ENCODE results near the gene CDH5. TPM values are rescaled to one million over a fixed set of nuclear protein-coding genes. Genes with fewer than 3 reads are reported as not detected.
"Not testable (repeated sequence)": the region's sequence is repeated elsewhere in the genome, so short reads cannot be mapped to it uniquely, and the experiment has no call there.

CDH5 gene
- total and polyA plus RNA-seq, 8 donors, result 3.4 to 10.2 (median 5.4) TPM

DNA sequence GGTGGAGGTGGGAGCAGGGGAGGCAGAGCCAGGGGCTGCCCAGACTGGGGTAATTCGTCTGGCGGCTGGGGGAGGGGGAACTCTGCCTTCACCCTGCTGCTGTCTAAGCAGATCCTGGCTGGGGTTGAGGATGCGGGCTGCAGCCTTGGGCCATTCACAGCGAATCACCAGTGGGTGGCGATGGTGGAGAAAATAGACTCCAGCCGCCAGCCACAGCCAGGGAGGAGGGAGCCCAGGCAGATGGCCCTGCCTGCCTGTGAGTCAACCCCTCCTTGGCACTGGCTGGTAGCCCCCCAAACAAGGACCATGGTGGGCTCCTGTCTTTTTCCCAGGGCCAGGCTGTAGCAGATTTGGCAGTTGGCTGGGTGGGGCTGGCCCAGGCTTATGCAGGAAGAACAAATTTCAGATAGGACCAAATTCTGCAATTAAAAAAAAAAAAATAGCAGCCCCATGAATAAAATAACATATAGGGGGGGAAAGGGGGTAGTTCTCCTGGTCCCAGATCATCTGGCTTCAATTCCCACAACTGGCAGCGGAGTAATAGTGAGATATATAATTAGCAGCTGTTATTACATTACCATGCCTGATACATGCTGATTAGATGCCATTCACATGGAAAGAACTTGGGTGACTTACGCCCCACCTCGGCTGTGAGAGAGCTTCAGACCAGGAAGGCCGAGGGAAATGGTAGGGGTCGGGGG is 41.5 kb upstream of the CDH5 start:
- H3K4me3 ChIP-seq, result no peak overlapping the region
- no peaks in the 10 kb centered on the region for H3K36me3 ChIP-seq
- TF ChIP-seq, protein P1, sequence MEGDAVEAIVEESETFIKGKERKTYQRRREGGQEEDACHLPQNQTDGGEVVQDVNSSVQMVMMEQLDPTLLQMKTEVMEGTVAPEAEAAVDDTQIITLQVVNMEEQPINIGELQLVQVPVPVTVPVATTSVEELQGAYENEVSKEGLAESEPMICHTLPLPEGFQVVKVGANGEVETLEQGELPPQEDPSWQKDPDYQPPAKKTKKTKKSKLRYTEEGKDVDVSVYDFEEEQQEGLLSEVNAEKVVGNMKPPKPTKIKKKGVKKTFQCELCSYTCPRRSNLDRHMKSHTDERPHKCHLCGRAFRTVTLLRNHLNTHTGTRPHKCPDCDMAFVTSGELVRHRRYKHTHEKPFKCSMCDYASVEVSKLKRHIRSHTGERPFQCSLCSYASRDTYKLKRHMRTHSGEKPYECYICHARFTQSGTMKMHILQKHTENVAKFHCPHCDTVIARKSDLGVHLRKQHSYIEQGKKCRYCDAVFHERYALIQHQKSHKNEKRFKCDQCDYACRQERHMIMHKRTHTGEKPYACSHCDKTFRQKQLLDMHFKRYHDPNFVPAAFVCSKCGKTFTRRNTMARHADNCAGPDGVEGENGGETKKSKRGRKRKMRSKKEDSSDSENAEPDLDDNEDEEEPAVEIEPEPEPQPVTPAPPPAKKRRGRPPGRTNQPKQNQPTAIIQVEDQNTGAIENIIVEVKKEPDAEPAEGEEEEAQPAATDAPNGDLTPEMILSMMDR (IDR thresholded peaks at IDR 0.05), result no peak
- FAIRE-seq (no peak), DNase-seq (no peak), ATAC-seq (no peak)
- no peaks in the 10 kb centered on the region for H3K9me3 ChIP-seq
- WGBS, 2 donors, result 84 to 85% methylated on average over 11 of the region's 11 CpGs
- H3K27me3 ChIP-seq, result no peaks in the 10 kb centered on the region
- intact Hi-C loops (cut with DNase I), result no loop called here
- peaks cover 0 to 8% (median 4%) of the 10 kb centered on the region in 3 donors for H3K4me1 ChIP-seq
- H3K27ac ChIP-seq, result no peak overlapping the region

DNA sequence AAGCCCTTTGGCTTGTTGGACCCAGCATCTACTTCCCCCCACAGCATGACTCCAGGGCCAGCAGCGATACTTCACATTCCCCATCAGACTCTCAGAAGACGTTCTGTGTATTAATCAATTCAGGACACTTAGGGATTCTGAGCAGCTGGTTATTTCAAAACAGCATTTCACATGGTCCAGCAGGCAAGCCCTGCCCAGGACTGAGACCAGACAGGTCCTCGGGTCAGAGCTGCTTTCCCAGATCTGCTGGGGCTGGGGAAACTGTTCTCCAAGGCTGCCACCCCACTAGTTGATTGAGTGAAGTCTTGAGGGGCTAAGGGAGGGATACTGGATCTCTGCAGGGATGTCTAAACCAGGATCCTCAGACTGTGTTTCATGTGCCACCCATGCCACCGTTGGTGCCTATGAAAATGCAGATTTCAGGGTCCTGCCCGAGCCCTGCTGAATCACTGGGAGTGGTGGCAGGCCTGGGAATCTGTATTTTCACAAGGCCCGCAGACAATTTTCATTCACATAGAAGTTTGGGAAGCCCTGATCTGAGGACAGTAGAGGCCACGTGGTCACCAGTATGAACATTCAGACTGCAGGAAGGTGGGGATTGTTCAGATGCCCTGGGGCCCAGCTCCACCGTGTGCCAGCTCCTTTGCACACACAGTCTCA is 40.6 kb upstream of the CDH5 start:
- Histone ChIP-seq H3K27me3 (no peaks in the 10 kb centered on the region), H3K9me3 (no peaks in the 10 kb centered on the region), H3K36me3 (no peaks in the 10 kb centered on the region), H3K4me3 (no peak overlapping the region), H3K4me1 (peaks cover 0 to 8% (median 4%) of the 10 kb centered on the region in 3 donors), H3K27ac (no peak overlapping the region)
- WGBS, 2 donors, result 70 to 77% methylated on average over 8 of the region's 8 CpGs
- intact Hi-C loops (cut with DNase I), result no loop called here
- no peak for ATAC-seq
- TF ChIP-seq, protein P1 (IDR thresholded peaks at IDR 0.05), result no peak
- no peak for FAIRE-seq
- no peak for DNase-seq

- H3K27ac ChIP-seq, result no peak overlapping the region
- WGBS, 2 donors, result 15 to 29% methylated on average over 14 to 17 of the region's 17 CpGs
- H3K4me1 ChIP-seq, result peaks cover 0 to 8% (median 4%) of the 10 kb centered on the region in 3 donors
- H3K36me3 ChIP-seq, result no peaks in the 10 kb centered on the region
- H3K9me3 ChIP-seq, result no peaks in the 10 kb centered on the region
- no peak overlapping the region for H3K4me3 ChIP-seq
- DNase-seq (peak; percentile 44 to 87 (median 70)), FAIRE-seq (no peak), ATAC-seq (peak; percentile 82 to 89 (median 84))
- TF ChIP-seq, protein P1 (IDR thresholded peaks at IDR 0.05), result no peak
- intact Hi-C loops (cut with DNase I), result no loop called here
- no peaks in the 10 kb centered on the region for H3K27me3 ChIP-seq
Measured at GRCh38 chr16:66326991-66327513, 39.4 kb upstream of the CDH5 start.

DNA sequence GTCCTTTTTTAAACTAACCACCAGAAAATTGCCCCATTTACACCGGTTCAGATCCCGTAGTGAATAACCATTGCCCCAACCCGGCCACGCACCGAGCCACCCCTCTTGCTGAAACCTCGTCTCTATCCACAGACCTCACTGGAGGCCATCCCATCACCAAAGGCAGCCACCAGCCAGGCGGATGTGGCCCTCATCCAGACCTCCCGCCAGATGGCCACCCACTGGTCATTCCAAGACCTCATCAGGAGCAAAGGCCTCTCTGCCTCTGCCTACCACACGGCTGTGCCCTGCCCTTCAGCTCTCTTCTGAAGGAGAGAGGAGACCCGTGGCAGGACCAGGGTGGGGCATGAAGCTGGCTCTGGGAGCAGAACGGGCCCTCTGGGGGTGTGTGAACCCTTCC is 38.2 kb upstream of the CDH5 start:
- peaks cover 0 to 8% (median 4%) of the 10 kb centered on the region in 3 donors for H3K4me1 ChIP-seq
- WGBS, 2 donors, result 93 to 98% methylated on average over 11 of the region's 11 CpGs

GRCh38 chr16:66331464-66331863 is 35.0 kb upstream of the CDH5 start:
- H3K36me3 ChIP-seq; ATAC-seq; intact Hi-C loops (cut with DNase I); DNase-seq; H3K9me3 ChIP-seq; H3K4me1 ChIP-seq; H3K4me3 ChIP-seq; FAIRE-seq; H3K27me3 ChIP-seq; H3K27ac ChIP-seq: not testable (repeated sequence)
- WGBS, 2 donors, result 89 to 93% methylated on average over 2 of the region's 2 CpGs

More for the DNA sequence above, 38.2 kb upstream of the CDH5 start:
- Histone ChIP-seq H3K27ac (no peak overlapping the region), H3K27me3 (no peaks in the 10 kb centered on the region), H3K4me3 (no peak overlapping the region), H3K36me3 (no peaks in the 10 kb centered on the region), H3K9me3 (no peaks in the 10 kb centered on the region)
- intact Hi-C loops (cut with DNase I), result no loop called here
- DNase-seq (no peak), FAIRE-seq (no peak), ATAC-seq (no peak)
- TF ChIP-seq, protein P1 (IDR thresholded peaks at IDR 0.05), result no peak
